Effector memory CD4-positive, alpha-beta T cell (primary cell): ENCODE measurements around the gene AIF1.

ENCODE experiments used
- DNase-seq, 3 donors: peaks; one replicate each; pipeline ENCODE4 v3.0.0-alpha.2; 2020
- H3K27ac ChIP-seq: 2 replicates; pipeline ENCODE4 v1.7.0; 2013; ENCODE audit warnings: mild to moderate bottlenecking, low read length, moderate library complexity; ENCODE audit not compliant: insufficient read depth, poor library complexity, severe bottlenecking
- H3K27me3 ChIP-seq: replicated peaks from 2 replicates; pipeline ENCODE4 v1.7.0; 2013; ENCODE audit warnings: mild to moderate bottlenecking, low read length; ENCODE audit not compliant: insufficient read depth, control insufficient read depth, poor library complexity, severe bottlenecking
- H3K36me3 ChIP-seq: 2 replicates; pipeline ENCODE4 v1.7.0; 2013; ENCODE audit warnings: mild to moderate bottlenecking, low read length, moderate library complexity; ENCODE audit not compliant: control insufficient read depth, insufficient read depth
- H3K4me1 ChIP-seq: 2 replicates; pipeline ENCODE4 v1.7.0; 2013; ENCODE audit warnings: low read length, mild to moderate bottlenecking; ENCODE audit not compliant: control insufficient read depth, insufficient read depth, poor library complexity, severe bottlenecking
- H3K4me3 ChIP-seq: 2 replicates; pipeline ENCODE4 v1.7.0; 2013; ENCODE audit warnings: low read length, low read depth, mild to moderate bottlenecking; ENCODE audit not compliant: insufficient read depth, poor library complexity, severe bottlenecking
- H3K9me3 ChIP-seq: 2 replicates; pipeline ENCODE4 v1.7.0; 2013; ENCODE audit warnings: mild to moderate bottlenecking, low read length, moderate library complexity; ENCODE audit not compliant: control insufficient read depth

Gene AIF1

DNA sequence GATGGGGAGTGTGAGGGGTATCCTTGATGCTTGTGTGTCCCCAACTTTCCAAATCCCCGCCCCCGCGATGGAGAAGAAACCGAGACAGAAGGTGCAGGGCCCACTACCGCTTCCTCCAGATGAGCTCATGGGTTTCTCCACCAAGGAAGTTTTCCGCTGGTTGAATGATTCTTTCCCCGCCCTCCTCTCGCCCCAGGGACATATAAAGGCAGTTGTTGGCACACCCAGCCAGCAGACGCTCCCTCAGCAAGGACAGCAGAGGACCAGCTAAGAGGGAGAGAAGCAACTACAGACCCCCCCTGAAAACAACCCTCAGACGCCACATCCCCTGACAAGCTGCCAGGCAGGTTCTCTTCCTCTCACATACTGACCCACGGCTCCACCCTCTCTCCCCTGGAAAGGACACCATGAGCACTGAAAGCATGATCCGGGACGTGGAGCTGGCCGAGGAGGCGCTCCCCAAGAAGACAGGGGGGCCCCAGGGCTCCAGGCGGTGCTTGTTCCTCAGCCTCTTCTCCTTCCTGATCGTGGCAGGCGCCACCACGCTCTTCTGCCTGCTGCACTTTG is 39.6 kb upstream of the AIF1 start, which contains the start of gene TNF:
Gene TNF (plus strand): TSS at position 231 of the 567 bp plus-strand sequence. CDS start 177 bp downstream, at position 408.
- H3K36me3 ChIP-seq = peaks cover 7% of the 10 kb centered on the region
- H3K27me3 ChIP-seq = no peaks in the 10 kb centered on the region
- peak within 1 kb of the TSS; percentile 95 for H3K27ac ChIP-seq
- H3K4me1 ChIP-seq = peaks cover 83% of the 10 kb centered on the region
- peak within 1 kb of the TSS; percentile 91 for H3K4me3 ChIP-seq
- DNase-seq = peak; percentile 78 to 87 (median 80)
- H3K9me3 ChIP-seq = no peaks in the 10 kb centered on the region

DNA sequence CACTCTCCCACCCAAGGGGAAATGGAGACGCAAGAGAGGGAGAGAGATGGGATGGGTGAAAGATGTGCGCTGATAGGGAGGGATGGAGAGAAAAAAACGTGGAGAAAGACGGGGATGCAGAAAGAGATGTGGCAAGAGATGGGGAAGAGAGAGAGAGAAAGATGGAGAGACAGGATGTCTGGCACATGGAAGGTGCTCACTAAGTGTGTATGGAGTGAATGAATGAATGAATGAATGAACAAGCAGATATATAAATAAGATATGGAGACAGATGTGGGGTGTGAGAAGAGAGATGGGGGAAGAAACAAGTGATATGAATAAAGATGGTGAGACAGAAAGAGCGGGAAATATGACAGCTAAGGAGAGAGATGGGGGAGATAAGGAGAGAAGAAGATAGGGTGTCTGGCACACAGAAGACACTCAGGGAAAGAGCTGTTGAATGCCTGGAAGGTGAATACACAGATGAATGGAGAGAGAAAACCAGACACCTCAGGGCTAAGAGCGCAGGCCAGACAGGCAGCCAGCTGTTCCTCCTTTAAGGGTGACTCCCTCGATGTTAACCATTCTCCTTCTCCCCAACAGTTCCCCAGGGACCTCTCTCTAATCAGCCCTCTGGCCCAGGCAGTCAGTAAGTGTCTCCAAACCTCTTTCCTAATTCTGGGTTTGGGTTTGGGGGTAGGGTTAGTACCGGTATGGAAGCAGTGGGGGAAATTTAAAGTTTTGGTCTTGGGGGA is 38.9 kb upstream of the AIF1 start:
- H3K4me1 ChIP-seq = peaks cover 77% of the 10 kb centered on the region
- DNase-seq = no peak
- H3K27me3 ChIP-seq = no peaks in the 10 kb centered on the region
- peaks cover 9% of the 10 kb centered on the region for H3K36me3 ChIP-seq
- peak overlapping the region; percentile 91 for H3K4me3 ChIP-seq
- H3K9me3 ChIP-seq = no peaks in the 10 kb centered on the region
- peak overlapping the region; percentile 95 for H3K27ac ChIP-seq

DNA sequence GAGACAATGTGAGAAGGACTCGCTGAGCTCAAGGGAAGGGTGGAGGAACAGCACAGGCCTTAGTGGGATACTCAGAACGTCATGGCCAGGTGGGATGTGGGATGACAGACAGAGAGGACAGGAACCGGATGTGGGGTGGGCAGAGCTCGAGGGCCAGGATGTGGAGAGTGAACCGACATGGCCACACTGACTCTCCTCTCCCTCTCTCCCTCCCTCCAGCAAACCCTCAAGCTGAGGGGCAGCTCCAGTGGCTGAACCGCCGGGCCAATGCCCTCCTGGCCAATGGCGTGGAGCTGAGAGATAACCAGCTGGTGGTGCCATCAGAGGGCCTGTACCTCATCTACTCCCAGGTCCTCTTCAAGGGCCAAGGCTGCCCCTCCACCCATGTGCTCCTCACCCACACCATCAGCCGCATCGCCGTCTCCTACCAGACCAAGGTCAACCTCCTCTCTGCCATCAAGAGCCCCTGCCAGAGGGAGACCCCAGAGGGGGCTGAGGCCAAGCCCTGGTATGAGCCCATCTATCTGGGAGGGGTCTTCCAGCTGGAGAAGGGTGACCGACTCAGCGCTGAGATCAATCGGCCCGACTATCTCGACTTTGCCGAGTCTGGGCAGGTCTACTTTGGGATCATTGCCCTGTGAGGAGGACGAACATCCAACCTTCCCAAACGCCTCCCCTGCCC is 38.0 kb upstream of the AIF1 start:
- Histone ChIP-seq H3K36me3 (peaks cover 9% of the 10 kb centered on the region), H3K4me1 (peaks cover 67% of the 10 kb centered on the region), H3K4me3 (peak overlapping the region; percentile 91), H3K27me3 (no peaks in the 10 kb centered on the region), H3K9me3 (no peaks in the 10 kb centered on the region), H3K27ac (peak overlapping the region; percentile 95)
- peak in 1 of 3 donors; percentile 52 for DNase-seq

DNA sequence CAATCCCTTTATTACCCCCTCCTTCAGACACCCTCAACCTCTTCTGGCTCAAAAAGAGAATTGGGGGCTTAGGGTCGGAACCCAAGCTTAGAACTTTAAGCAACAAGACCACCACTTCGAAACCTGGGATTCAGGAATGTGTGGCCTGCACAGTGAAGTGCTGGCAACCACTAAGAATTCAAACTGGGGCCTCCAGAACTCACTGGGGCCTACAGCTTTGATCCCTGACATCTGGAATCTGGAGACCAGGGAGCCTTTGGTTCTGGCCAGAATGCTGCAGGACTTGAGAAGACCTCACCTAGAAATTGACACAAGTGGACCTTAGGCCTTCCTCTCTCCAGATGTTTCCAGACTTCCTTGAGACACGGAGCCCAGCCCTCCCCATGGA is 37.5 kb upstream of the AIF1 start:
- DNase-seq = no peak
- Histone ChIP-seq H3K36me3 (peaks cover 9% of the 10 kb centered on the region), H3K9me3 (no peaks in the 10 kb centered on the region), H3K27me3 (no peaks in the 10 kb centered on the region), H3K27ac (peak overlapping the region; percentile 95), H3K4me3 (peak overlapping the region; percentile 91), H3K4me1 (peaks cover 64% of the 10 kb centered on the region)

DNA sequence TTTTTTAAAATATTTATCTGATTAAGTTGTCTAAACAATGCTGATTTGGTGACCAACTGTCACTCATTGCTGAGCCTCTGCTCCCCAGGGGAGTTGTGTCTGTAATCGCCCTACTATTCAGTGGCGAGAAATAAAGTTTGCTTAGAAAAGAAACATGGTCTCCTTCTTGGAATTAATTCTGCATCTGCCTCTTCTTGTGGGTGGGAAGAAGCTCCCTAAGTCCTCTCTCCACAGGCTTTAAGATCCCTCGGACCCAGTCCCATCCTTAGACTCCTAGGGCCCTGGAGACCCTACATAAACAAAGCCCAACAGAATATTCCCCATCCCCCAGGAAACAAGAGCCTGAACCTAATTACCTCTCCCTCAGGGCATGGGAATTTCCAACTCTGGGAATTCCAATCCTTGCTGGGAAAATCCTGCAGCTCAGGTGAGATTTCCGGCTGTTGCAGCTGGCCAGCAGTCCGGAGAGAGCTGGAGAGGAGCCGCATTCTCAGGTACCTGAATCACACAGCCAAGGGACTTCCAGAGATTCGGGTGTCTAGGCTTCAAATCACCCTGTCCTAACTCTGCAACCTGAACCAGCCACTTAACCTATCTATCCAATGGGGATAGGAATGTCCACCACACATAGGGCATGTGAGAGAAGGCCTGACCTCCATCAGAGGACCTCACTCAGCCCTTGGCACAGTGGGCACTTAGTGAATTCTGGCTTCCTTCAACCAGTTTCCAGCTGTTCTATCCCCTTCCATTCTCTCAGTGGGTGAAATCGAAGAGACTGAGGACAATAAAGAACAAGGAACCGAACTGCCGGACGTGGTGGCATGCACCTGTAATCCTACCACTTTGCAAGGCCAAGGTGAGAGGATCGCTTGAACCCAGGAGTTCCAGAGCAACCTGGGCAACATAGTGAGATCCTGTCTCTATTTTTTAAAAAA is 36.6 kb upstream of the AIF1 start:
- DNase-seq = no peak
- peak overlapping the region; percentile 95 for H3K27ac ChIP-seq
- H3K4me1 ChIP-seq = peaks cover 64% of the 10 kb centered on the region

DNA sequence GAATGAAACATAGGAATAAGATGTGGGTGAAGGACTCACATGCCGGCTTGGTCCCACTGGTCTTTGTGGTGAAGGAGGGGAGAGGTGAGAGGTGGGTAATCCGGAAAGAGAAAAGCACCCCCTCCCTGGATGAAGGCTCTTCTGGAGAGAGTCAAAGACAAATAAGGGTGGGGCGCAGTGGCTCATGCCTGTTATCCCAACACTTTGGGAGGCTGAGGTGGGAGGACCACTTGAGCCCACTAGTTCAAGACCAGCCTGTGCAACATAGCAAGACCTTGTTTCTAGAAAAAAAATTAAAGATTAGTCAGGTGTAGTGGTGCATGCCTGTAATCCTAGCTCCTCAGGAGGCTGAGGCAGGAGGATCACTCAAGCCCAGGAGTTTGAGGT is 35.9 kb upstream of the AIF1 start:
- Histone ChIP-seq H3K36me3 (peaks cover 9% of the 10 kb centered on the region), H3K9me3 (no peaks in the 10 kb centered on the region), H3K27ac (peak overlapping the region; percentile 95), H3K27me3 (no peaks in the 10 kb centered on the region), H3K4me1 (peaks cover 64% of the 10 kb centered on the region), H3K4me3 (peak overlapping the region; percentile 91)
- DNase-seq = no peak

More for the DNA sequence above, 36.6 kb upstream of the AIF1 start:
- H3K27me3 ChIP-seq = no peaks in the 10 kb centered on the region
- no peaks in the 10 kb centered on the region for H3K9me3 ChIP-seq
- peak overlapping the region; percentile 91 for H3K4me3 ChIP-seq
- H3K36me3 ChIP-seq = peaks cover 9% of the 10 kb centered on the region

DNA sequence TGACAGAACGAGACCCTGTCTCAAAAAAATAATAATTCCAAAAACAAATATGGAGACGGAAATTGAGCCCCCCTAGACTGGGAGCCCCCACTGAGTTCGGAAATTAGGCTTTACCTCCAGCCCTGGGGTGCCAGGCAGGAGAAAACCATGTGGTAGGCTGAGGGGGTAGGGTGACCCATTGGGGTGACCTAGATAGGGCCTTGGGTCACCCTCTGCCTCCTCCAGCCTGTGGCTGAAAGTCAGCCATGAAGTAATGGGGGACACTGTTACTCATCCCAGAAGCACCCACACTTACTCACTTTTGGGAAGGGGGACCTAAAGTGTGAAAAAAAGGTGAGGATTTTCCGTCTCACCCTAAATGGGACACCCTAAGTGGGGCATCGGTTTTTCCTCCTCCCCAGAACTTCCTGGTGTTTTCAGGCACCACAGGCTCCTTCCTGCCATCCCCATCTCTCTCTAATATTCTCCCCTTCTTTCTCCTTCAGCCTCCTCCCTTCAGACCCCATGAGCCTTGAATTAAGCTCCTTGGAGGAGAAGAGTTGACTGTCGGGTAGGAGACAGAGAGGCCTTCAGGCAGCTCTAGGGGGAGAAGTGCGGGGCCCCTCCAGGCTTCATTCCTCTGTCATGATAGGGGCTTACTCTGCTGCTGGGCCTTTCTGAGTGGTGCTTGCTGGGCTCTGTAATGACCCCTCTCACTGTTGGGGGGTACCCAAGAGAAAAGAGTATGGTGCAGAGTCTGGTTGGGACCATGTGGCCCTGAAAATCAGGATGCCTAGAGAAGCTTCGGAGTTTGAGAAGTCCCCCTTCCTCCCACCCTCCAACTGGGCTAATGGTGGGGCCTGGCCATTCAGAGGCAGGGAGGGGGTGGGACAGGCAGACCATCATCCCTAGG is 35.2 kb upstream of the AIF1 start:
- peak overlapping the region; percentile 95 for H3K27ac ChIP-seq
- DNase-seq = peak in 1 of 3 donors; percentile 50

DNA sequence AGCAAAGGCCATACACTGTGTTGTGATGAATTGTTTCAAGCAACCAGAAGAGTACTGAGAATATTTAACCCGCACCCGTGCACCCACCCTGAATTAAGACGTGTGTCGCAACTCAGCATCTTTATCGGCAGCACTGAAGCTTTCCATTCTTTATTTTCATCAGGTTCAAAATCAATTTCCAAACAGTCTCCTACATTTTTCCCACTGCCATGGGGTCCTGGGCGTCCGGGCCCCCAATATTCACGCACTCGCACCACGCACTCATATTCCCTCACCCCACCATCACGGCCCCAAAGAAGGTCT is 34.6 kb upstream of the AIF1 start:
- Histone ChIP-seq H3K27me3 (no peaks in the 10 kb centered on the region), H3K4me1 (peaks cover 64% of the 10 kb centered on the region), H3K36me3 (peaks cover 9% of the 10 kb centered on the region), H3K4me3 (peak overlapping the region; percentile 91), H3K9me3 (no peaks in the 10 kb centered on the region), H3K27ac (peak overlapping the region; percentile 95)
- no peak for DNase-seq

More for the DNA sequence above, 35.2 kb upstream of the AIF1 start:
- Histone ChIP-seq H3K27me3 (no peaks in the 10 kb centered on the region), H3K36me3 (peaks cover 9% of the 10 kb centered on the region), H3K9me3 (no peaks in the 10 kb centered on the region), H3K4me1 (peaks cover 64% of the 10 kb centered on the region), H3K4me3 (peak overlapping the region; percentile 91)
